Chondrocyte (in vitro differentiated cells): ENCODE data around the gene HLA-F. TPM values are rescaled to one million over a fixed set of nuclear protein-coding genes. Genes with fewer than 3 reads are reported as not detected.

Experiments
- DNase-seq: peaks from one replicate; pipeline ENCODE4 v3.0.0; 2021; ENCODE audit warnings: mixed read lengths, low spot score
- H3K27ac Mint-ChIP-seq: one replicate; pipeline ENCODE4 v1.8.0; 2021; ENCODE audit warnings: mild to moderate bottlenecking, moderate library complexity, mixed read lengths; ENCODE audit not compliant: unreplicated experiment
- H3K27me3 Mint-ChIP-seq: 2 replicates; pipeline ENCODE4 v1.8.0; 2021; ENCODE audit warnings: low read depth, mixed read lengths
- H3K36me3 Mint-ChIP-seq: 2 replicates; pipeline ENCODE4 v1.8.0; 2021; ENCODE audit warnings: low read depth, mixed read lengths
- H3K4me1 Mint-ChIP-seq: 2 replicates; pipeline ENCODE4 v1.8.0; 2021; ENCODE audit warnings: low read depth, mild to moderate bottlenecking, mixed read lengths
- H3K4me3 Mint-ChIP-seq: one replicate; pipeline ENCODE4 v1.8.0; 2021; ENCODE audit warnings: mild to moderate bottlenecking, moderate library complexity, mixed read lengths; ENCODE audit not compliant: unreplicated experiment
- H3K9me3 Mint-ChIP-seq: 2 replicates; pipeline ENCODE4 v1.8.0; 2021; ENCODE audit warnings: low read depth, mixed read lengths
- CTCF ChIP-seq: fragments of 200-600 bp; sonication (generic); IDR thresholded peaks from 2 replicates; pipeline ENCODE4 v1.5.0; 2021; ENCODE audit warnings: antibody characterized with exemption, mild to moderate bottlenecking, moderate library complexity
- total RNA-seq: library from RNA; stranded (reverse); gene quantifications from 3 replicates; pipeline ENCODE4 v1.2.1, GENCODE V29; 2021

HLA-F gene
- total RNA-seq, 1 donor from 2014 or later = 6.6 TPM

GRCh38 chr6:29744131-29744530, 20.9 kb downstream of the HLA-F start:
- DNase-seq = no peak
- no peak overlapping the region for H3K27ac Mint-ChIP-seq
- peaks cover 17% of the 10 kb centered on the region for H3K4me1 Mint-ChIP-seq
- no peaks in the 10 kb centered on the region for H3K9me3 Mint-ChIP-seq
- no peak overlapping the region for H3K4me3 Mint-ChIP-seq
- no peaks in the 10 kb centered on the region for H3K27me3 Mint-ChIP-seq
- TF ChIP-seq CTCF = no peak
- peaks cover 2% of the 10 kb centered on the region for H3K36me3 Mint-ChIP-seq

- H3K27me3 Mint-ChIP-seq = no peaks in the 10 kb centered on the region
Measured at GRCh38 chr6:29744621-29745020, 21.4 kb downstream of the HLA-F start.

GRCh38 chr6:29745386-29745785, 22.2 kb downstream of the HLA-F start:
- H3K9me3 Mint-ChIP-seq = no peaks in the 10 kb centered on the region
- peaks cover 18% of the 10 kb centered on the region for H3K4me1 Mint-ChIP-seq
- peaks cover 2% of the 10 kb centered on the region for H3K36me3 Mint-ChIP-seq
- no peak for DNase-seq
- no peaks in the 10 kb centered on the region for H3K27me3 Mint-ChIP-seq
- no peak overlapping the region for H3K4me3 Mint-ChIP-seq
- no peak overlapping the region for H3K27ac Mint-ChIP-seq
- no peak for TF ChIP-seq CTCF

More at GRCh38 chr6:29744621-29745020, 21.4 kb downstream of the HLA-F start:
- Mint-ChIP-seq H3K4me3 (no peak overlapping the region), H3K27ac (no peak overlapping the region), H3K4me1 (peaks cover 20% of the 10 kb centered on the region), H3K36me3 (peaks cover 2% of the 10 kb centered on the region), H3K9me3 (no peaks in the 10 kb centered on the region)
- no peak for DNase-seq
- no peak for TF ChIP-seq CTCF

GRCh38 chr6:29745855-29746449, 22.7 kb downstream of the HLA-F start:
- Mint-ChIP-seq H3K9me3 (no peaks in the 10 kb centered on the region), H3K4me1 (peaks cover 18% of the 10 kb centered on the region), H3K4me3 (no peak overlapping the region), H3K36me3 (peaks cover 2% of the 10 kb centered on the region), H3K27me3 (no peaks in the 10 kb centered on the region), H3K27ac (no peak overlapping the region)
- no peak for DNase-seq
- TF ChIP-seq CTCF = no peak

- DNase-seq = no peak
- Mint-ChIP-seq H3K9me3 (no peaks in the 10 kb centered on the region), H3K36me3 (peaks cover 2% of the 10 kb centered on the region), H3K27ac (no peak overlapping the region), H3K27me3 (no peaks in the 10 kb centered on the region), H3K4me1 (peaks cover 24% of the 10 kb centered on the region), H3K4me3 (no peak overlapping the region)
- TF ChIP-seq CTCF = no peak
Measured at GRCh38 chr6:29746846-29747687, 23.8 kb downstream of the HLA-F start.
